ENCODE data around the gene TRIM71. TPM values are rescaled to one million over a fixed set of nuclear protein-coding genes. Genes with fewer than 3 reads are reported as not detected.

Gene TRIM71
- total RNA-seq, 1 experiment from 2014 or later = 376 TPM

DNA sequence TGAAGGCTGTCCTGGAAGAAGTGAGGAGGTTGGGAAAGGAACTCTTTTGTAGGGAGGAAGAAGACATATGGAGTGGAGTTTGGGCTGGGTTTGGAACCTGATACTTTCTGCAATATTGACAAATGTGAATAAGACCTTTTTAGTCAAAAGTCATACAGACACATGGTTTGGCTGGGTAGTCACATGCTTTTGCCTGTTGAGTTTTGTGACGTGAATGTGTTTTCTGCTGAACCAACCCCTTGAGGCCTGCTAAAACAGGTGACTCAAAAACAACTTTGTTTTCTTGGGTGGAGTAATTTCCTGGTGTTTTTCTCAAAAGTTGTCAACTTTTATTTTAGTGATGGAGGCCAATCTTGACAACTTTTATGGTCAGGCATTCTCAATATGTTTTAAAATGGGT is 94.2 kb downstream of the TRIM71 start:
- Histone ChIP-seq H2AK5ac (ENCODE audit: insufficient read length, low read length) (no peak overlapping the region), H2BK5ac (ENCODE audit: insufficient read length, low read length) (no peak overlapping the region), H3K9me3 (ENCODE audit: control insufficient read depth, low read depth, low read length) (no peaks in the 10 kb centered on the region), H4K5ac (ENCODE audit: insufficient read length, low read depth, low read length) (no peak overlapping the region), H3K56ac (ENCODE audit: insufficient read length, low read depth, low read length) (no peak overlapping the region), H2BK12ac (ENCODE audit: insufficient read length, low read depth, low read length) (no peak overlapping the region), H4K8ac (replicated peaks; ENCODE audit: insufficient read length, low read depth, low read length) (no peak overlapping the region), H3K79me2 (ENCODE audit: insufficient read depth, low read length) (no peaks in the 10 kb centered on the region), H3K4me1 (ENCODE audit: insufficient read depth, low read length) (no peaks in the 10 kb centered on the region), H3K79me1 (ENCODE audit: insufficient read depth, low read depth, low read length, poor library complexity, severe bottlenecking) (no peaks in the 10 kb centered on the region), H4K20me1 (ENCODE audit: control insufficient read depth, insufficient read depth, insufficient read length) (no peaks in the 10 kb centered on the region), H3K4me2 (ENCODE audit: insufficient read depth, insufficient read length, low read length) (no peak overlapping the region), H2BK20ac (ENCODE audit: low read depth, low read length, poor library complexity, severe bottlenecking) (no peak overlapping the region), H3K14ac (ENCODE audit: insufficient read depth, low read length) (no peak overlapping the region), H4K91ac (ENCODE audit: insufficient read length, low read depth, low read length) (no peak overlapping the region), H3K27me3 (ENCODE audit: insufficient read depth, low read length) (no peaks in the 10 kb centered on the region), H3K23ac (ENCODE audit: insufficient read length, low read depth, low read length) (no peak overlapping the region), H2BK120ac (ENCODE audit: low read depth, low read length, poor library complexity, severe bottlenecking) (no peak overlapping the region), H3K18ac (ENCODE audit: insufficient read length, low read depth, low read length) (no peak overlapping the region), H3K27ac (ENCODE audit: insufficient read length, low read depth, low read length) (no peak overlapping the region), H3K4ac (ENCODE audit: low read depth, low read length) (no peak overlapping the region), H2BK15ac (ENCODE audit: low read depth, low read length) (no peak overlapping the region), H2AFZ (ENCODE audit: low read length) (no peak overlapping the region), H3T11ph (ENCODE audit: low read length) (no peak overlapping the region), H3K9ac (ENCODE audit: extremely low read depth, insufficient read length, low read length) (no peak overlapping the region), H3K23me2 (ENCODE audit: insufficient read length, low read depth, low read length, poor library complexity, severe bottlenecking) (no peaks in the 10 kb centered on the region)
- DNase-seq = no peak
- Mint-ChIP-seq H3K27ac (no peak overlapping the region), H3K4me3 (no peak overlapping the region), H3K27me3 (ENCODE audit: low read depth) (no peaks in the 10 kb centered on the region), H3K9me3 (no peaks in the 10 kb centered on the region), H3K36me3 (ENCODE audit: insufficient read depth in 1 of 3, low read depth in 3 of 3) (no peaks in the 10 kb centered on the region), H3K4me1 (no peaks in the 10 kb centered on the region)
- no CpG with 5 or more reads among the region's 1 CpG for WGBS (ENCODE audit: extremely low coverage, insufficient read length, low lambda C conversion rate)
- TF ChIP-seq, protein P1, sequence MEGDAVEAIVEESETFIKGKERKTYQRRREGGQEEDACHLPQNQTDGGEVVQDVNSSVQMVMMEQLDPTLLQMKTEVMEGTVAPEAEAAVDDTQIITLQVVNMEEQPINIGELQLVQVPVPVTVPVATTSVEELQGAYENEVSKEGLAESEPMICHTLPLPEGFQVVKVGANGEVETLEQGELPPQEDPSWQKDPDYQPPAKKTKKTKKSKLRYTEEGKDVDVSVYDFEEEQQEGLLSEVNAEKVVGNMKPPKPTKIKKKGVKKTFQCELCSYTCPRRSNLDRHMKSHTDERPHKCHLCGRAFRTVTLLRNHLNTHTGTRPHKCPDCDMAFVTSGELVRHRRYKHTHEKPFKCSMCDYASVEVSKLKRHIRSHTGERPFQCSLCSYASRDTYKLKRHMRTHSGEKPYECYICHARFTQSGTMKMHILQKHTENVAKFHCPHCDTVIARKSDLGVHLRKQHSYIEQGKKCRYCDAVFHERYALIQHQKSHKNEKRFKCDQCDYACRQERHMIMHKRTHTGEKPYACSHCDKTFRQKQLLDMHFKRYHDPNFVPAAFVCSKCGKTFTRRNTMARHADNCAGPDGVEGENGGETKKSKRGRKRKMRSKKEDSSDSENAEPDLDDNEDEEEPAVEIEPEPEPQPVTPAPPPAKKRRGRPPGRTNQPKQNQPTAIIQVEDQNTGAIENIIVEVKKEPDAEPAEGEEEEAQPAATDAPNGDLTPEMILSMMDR (conservative IDR thresholded peaks at IDR 0.05) = no peak
